Head of caudate nucleus (tissue), 42 donors: ENCODE measurements around the gene POLD2.

Experiments used
- DNase-seq, 42 donors: peaks; one replicate each; pipeline versions ENCODE4 v3.0.0 to v3.0.0-alpha.2; 2020 to 2021; ENCODE audit warnings: mixed read lengths in 7 of 42
- intact Hi-C: fragments of 100-400 bp; cut with DNase I; formaldehyde crosslinking; loops from one replicate; pipeline ENCODE4 v1.15.0; 2022

Gene POLD2

GRCh38 chr7:44119829-44120380, 3.4 kb downstream of the POLD2 start:
- DNase-seq = no peak
- intact Hi-C loops = loop anchor here (5.0 to 10.0 kb wide), 2 partner anchors 38 to 75 kb away; partner anchors contain the start of genes DBNL and POLM

DNA sequence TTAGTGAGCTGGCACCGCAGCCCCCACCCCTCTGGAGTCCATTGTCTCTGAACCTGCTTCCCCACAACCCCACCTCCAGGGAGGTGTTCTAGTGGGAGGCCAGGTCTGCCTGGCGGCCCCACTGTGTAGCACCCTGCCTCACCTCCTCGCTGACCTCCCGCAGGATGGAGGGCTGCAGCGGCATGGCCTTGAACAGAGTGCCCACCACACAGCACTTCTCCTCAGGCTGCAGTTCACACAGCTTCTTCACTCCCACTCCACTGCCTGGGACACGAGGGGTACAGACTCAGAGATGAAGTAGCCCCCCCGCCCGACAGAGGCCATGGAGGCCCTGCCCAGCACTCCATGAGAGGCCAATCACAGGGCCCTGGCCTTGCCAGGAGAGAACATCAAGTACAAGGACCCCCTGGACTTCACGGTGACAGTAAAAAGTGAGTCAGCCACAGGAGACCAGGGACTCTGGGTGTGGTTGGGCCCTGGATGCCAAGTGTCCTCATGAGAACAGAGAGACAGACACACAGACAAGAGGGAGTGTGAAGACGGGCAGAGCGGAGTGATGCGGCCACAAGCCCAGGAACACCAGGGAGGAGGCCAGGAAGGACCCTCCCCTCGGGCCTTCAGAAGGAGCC, 5.4 kb downstream of the POLD2 start:
- intact Hi-C loops = loop anchor here (5.0 kb wide), 1 partner anchor 36 kb away; the partner anchor contains the start of gene POLM
- DNase-seq = no peak

- intact Hi-C loops = loop anchor here (5.0 kb wide), 1 partner anchor 35 kb away; the partner anchor contains the start of gene POLM
- DNase-seq = no peak
Observed at GRCh38 chr7:44116789-44117666, 6.3 kb downstream of the POLD2 start.

GRCh38 chr7:44116087-44116788, 7.1 kb downstream of the POLD2 start:
- DNase-seq = no peak
- intact Hi-C loops = loop anchor here (5.0 kb wide), 1 partner anchor 34 kb away; the partner anchor contains the start of gene POLM

GRCh38 chr7:44114586-44115310, 8.6 kb downstream of the POLD2 start:
- DNase-seq = peak; percentile 67 to 93 (median 86)
- intact Hi-C loops = loop anchor here (5.0 kb wide), 1 partner anchor 32 kb away; the partner anchor contains the start of gene POLM

DNA sequence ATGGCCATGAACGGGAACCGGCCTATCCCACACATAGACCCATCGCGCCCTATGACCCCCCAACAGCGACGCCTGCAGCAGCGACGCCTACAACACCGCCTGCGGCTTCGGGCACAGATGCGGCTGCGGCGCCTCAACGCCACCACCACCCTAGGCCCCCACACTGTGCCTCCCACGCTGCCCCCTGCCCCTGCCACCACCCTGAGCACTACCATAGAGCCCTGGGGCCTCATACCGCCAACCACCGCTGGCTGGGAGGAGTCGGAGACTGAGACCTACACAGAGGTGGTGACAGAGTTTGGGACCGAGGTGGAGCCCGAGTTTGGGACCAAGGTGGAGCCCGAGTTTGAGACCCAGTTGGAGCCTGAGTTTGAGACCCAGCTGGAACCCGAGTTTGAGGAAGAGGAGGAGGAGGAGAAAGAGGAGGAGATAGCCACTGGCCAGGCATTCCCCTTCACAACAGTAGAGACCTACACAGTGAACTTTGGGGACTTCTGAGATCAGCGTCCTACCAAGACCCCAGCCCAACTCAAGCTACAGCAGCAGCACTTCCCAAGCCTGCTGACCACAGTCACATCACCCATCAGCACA, 9.5 kb downstream of the POLD2 start:
- intact Hi-C loops = no loop called here
- no peak for DNase-seq

GRCh38 chr7:44112997-44113763, 10.2 kb downstream of the POLD2 start:
- intact Hi-C loops = no loop called here
- no peak for DNase-seq

DNA sequence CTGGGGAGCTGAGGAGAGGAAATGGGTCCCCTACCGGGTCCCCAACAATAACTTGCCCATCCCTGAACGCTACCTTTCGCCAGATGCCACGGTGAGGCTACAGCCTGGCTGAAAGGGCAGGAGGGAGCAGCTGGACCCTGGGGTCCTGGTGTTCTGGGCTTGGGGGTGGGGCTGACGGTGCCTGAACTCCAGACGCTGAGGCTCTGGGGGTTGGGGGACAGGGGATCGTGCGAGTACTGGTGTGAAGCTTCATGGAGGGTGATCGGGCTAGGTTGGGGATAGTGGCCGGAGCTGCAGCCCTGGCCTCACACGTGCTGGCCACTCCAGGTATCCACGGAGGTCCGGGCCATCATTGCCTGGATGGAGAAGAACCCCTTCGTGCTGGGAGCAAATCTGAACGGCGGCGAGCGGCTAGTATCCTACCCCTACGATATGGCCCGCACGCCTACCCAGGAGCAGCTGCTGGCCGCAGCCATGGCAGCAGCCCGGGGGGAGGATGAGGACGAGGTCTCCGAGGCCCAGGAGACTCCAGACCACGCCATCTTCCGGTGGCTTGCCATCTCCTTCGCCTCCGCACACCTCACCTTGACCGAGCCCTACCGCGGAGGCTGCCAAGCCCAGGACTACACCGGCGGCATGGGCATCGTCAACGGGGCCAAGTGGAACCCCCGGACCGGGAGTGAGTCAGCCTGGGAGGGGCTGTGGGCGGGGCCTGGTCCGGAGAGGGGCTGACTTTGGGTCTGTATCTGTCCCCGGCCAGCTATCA, 10.9 kb downstream of the POLD2 start:
- no peak for DNase-seq
- intact Hi-C loops = no loop called here

DNA sequence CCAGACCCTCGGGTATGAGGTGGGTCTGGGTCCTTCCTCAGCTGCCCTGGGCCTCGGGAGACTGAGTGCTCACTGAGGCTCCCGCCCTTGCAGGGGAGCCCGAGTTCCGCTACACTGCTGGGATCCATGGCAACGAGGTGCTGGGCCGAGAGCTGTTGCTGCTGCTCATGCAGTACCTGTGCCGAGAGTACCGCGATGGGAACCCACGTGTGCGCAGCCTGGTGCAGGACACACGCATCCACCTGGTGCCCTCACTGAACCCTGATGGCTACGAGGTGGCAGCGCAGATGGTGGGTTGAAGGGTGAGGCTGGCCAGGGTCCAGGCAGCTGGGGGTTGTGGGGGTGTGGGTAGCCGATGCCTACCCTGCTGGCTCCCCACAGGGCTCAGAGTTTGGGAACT, 11.6 kb downstream of the POLD2 start:
- intact Hi-C loops = no loop called here

GRCh38 chr7:44110719-44111635, 12.4 kb downstream of the POLD2 start:
- DNase-seq = no peak
- intact Hi-C loops = no loop called here

More for the DNA sequence above, 11.6 kb downstream of the POLD2 start:
- peak in 37 of 42 donors; percentile 20 to 85 (median 56) for DNase-seq

GRCh38 chr7:44109991-44110390, 13.4 kb downstream of the POLD2 start:
- no peak for DNase-seq
- intact Hi-C loops = no loop called here

- intact Hi-C loops = no loop called here
- no peak for DNase-seq
Observed at GRCh38 chr7:44108768-44109750, 14.3 kb downstream of the POLD2 start.

GRCh38 chr7:44107961-44108767, 15.2 kb downstream of the POLD2 start:
- no peak for DNase-seq
- intact Hi-C loops = no loop called here
